A172 (cell line): Measurements from ENCODE around the gene SUB1. TPM values are rescaled to one million over a fixed set of nuclear protein-coding genes. Genes with fewer than 3 reads are reported as not detected.
"Not testable (repeated sequence)": the region's sequence is repeated elsewhere in the genome, so short reads cannot be mapped to it uniquely, and the experiment has no call there.

ENCODE experiments used
- DNase-seq: peaks from one replicate; pipeline ENCODE4 v3.0.0-alpha.2; 2015; ENCODE audit warnings: low spot score
- total RNA-seq: library from RNA; depleted of rRNA; stranded (reverse); fragments of >200 nt; shearing (Covaris generic); gene quantifications from 2 replicates; pipeline ENCODE4 v1.2.3, GENCODE V29; 2014

Gene SUB1
- total RNA-seq, 1 experiment from 2014 or later, result 553 TPM

GRCh38 chr5:32565145-32565544 lies 20.2 kb upstream of the SUB1 start:
- no peak for DNase-seq

- DNase-seq, result no peak
These were observed 18.8 kb upstream of the SUB1 start for GRCh38 chr5:32566319-32567111.

- DNase-seq, result no peak
These were observed 14.2 kb upstream of the SUB1 start for GRCh38 chr5:32571128-32571527.

- no peak for DNase-seq
These were observed 12.4 kb upstream of the SUB1 start for GRCh38 chr5:32572778-32573480.

GRCh38 chr5:32573481-32573854 lies 11.9 kb upstream of the SUB1 start:
- not testable (repeated sequence) for DNase-seq

GRCh38 chr5:32574540-32575175 lies 10.7 kb upstream of the SUB1 start:
- no peak for DNase-seq

- no peak for DNase-seq
These were observed 7.0 kb upstream of the SUB1 start for GRCh38 chr5:32578363-32578762.

GRCh38 chr5:32578764-32579163 lies 6.6 kb upstream of the SUB1 start:
- no peak for DNase-seq

- DNase-seq, result no peak
These were observed 4.2 kb upstream of the SUB1 start for GRCh38 chr5:32581010-32581785.

- no peak for DNase-seq
These were observed 1.6 kb upstream of the SUB1 start for GRCh38 chr5:32583582-32584232.

- no peak for DNase-seq
These were observed 711 bp upstream of the SUB1 start for GRCh38 chr5:32584646-32585045.

- no peak for DNase-seq
These were observed 273 bp upstream of the SUB1 start for GRCh38 chr5:32585122-32585445.

- no peak for DNase-seq
These were observed 881 bp downstream of the SUB1 start for GRCh38 chr5:32586276-32586599.

GRCh38 chr5:32587067-32587551 lies 1.8 kb downstream of the SUB1 start:
- no peak for DNase-seq

GRCh38 chr5:32589416-32589815 lies 4.1 kb downstream of the SUB1 start:
- no peak for DNase-seq

GRCh38 chr5:32589942-32590869 lies 4.8 kb downstream of the SUB1 start:
- DNase-seq, result peak; percentile 47

GRCh38 chr5:32595118-32595517 lies 9.8 kb downstream of the SUB1 start:
- DNase-seq, result no peak

GRCh38 chr5:32597041-32597629 lies 11.8 kb downstream of the SUB1 start:
- DNase-seq, result no peak

GRCh38 chr5:32598260-32598937 lies 13.0 kb downstream of the SUB1 start:
- no peak for DNase-seq
